ENCODE measurements around the gene ERMARD.

The ERMARD gene

DNA sequence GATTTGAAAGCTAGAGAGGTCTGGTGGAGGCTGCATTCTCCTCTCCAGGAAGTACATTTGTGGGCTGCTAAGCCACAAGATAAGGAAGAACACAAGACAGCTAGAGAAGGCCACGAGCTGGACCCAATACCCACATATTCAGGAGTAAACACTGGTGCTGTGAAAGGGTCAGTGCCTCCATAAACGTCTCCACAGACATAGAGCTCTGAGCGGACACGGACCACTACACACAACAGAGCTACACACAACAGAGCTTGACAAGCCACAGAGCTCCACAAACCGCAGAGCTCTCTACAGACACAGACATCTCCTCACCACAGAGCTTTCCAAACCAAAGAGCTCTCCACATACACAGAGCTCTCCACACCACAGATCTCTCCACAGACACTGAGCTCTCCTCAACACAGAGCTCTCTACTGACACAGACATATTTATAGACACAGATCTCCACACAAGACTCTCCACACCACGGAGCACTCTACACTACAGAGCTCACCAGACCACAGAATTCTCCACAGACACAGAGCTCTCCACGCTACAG lies 51.9 kb downstream of the ERMARD start:
- peak; percentile 16 for DNase-seq

- DNase-seq: peak; percentile 15
Observed at GRCh38 chr6:169803816-169804340, 52.5 kb downstream of the ERMARD start.

DNA sequence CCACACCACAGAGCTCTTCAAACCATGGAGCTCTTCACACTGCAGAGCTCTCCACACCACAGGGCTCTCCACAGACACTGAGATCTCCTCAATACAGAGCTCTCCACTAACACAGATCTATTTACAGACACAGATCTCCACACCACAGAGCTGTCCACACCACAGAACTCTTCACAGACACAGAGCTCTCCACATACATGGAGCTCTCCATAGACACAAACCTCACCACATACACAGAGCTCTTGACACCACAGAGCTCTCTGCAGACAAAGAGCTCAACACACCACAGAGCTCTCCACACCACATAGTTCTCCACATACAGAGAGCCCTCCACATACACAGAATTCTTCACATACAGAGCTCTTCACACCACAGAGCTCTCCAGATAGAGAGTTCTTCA lies 53.0 kb downstream of the ERMARD start:
- no peak for DNase-seq

DNA sequence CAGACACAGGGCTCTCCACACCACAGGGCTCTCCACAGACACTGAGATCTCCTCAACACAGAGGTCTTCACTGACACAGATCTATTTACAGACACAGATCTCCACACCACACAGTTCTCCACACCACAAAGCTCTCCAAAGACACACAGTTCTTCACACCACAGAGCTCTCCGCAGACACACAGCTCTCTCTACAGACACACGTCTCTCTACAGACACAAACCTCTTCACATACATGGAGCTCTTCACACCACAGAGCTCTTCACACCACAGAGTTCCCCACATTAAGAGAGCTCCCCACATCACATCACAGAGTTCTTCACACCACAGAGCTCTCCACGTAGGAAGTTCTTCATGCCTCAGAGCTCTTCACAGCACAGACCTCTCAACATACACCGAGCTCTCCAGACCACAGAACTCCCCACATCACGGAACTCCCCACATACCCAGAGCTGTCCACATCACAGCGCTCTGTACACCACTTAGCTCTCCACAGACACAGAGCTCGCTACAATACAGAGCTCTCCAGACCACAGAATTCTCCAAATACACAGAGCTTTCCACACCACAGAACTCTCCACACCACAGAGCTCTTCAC lies 53.9 kb downstream of the ERMARD start:
- DNase-seq: peak; percentile 16

GRCh38 chr6:169806701-169807100 lies 55.3 kb downstream of the ERMARD start:
- peak; percentile 19 for DNase-seq

- peak; percentile 24 for DNase-seq
Observed at GRCh38 chr6:169807229-169807628, 55.8 kb downstream of the ERMARD start.

DNA sequence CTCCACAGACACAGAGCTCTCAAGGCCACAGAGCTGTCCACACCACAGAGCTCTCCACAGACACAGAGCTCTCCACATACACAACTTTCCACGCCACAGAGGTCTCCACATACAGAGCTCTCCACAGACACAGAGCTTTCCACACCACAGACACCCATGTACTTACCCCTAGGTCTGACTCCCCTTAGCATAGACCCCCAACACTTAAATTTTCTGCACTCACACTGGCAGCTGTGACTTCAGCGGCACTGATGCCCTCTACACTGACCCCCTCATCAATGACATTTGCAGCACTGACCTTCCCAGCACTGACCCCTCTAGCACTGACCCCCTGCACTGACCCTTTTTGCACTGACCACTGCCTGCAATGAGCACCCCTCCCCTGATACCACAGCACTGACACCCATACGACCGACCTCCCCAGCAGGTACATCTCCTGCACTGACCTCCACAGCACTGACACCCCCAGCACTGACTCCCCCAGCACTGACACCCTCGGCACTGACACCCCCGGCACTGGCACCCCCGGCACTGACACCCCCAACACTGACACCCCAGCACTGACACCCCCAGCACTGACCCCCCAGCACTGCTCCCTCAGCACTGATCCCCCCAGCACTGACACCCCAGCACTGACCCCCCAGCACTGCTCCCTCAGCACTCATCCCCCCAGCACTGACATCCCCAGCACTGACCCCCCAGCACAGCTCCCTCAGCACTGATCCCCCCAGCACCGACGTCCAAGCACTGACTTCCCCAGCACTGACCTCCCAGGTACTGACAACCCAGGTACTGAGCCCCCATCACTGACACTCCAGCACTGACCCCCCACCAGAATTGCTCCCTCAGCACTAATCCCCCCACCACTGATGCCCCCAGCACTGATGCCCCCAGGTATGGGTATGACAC lies 56.5 kb downstream of the ERMARD start:
- no peak for DNase-seq

- DNase-seq: no peak
Observed at GRCh38 chr6:169808608-169808967, 57.2 kb downstream of the ERMARD start.

GRCh38 chr6:169809386-169809785 lies 58.0 kb downstream of the ERMARD start:
- DNase-seq: no peak

DNA sequence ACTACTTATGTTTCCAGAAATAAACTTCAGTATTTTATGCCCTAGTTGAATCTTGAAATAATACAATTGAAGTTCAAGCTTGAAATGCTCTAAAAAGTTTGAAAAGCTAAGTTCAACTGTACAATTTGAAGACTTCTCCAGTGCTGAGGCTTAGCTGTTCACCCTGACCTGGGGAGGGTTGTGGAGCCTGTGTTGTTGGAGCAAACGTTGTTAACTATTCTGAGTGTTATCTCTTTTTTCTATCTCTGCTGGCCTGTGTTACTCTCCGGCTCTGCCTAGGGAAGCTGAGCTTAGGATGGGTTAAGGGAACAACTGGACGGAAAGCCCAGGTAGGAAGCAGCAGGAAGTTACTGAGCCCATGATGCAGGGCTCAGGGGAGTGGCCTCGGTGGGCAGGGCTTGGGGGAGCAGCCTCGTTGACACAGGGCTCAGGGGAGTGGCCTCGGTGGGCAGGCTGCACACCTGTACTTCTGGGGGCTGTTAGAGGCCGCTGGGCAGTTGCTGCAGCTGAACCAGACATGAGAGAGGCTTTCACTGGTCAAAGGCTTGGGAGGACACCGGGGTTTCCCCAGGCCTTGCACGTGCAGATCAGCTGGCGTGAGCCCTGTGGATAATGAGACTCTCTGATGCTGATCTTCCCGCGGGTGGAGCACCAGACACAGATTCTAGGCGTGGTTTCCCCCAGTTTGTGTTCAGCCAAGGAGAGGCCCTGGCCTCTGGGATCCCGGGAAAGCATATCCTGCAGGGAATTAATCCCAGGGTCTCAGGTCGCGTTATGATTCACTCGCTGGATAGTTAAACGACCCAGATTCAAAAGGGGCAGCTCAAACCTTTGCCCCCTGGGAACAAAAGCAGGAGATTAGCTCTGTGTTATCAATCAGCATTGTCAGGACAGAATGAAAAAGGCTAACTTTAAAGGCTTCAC lies 58.9 kb downstream of the ERMARD start:
- DNase-seq: no peak

GRCh38 chr6:169811072-169811471 lies 59.6 kb downstream of the ERMARD start:
- no peak for DNase-seq

DNA sequence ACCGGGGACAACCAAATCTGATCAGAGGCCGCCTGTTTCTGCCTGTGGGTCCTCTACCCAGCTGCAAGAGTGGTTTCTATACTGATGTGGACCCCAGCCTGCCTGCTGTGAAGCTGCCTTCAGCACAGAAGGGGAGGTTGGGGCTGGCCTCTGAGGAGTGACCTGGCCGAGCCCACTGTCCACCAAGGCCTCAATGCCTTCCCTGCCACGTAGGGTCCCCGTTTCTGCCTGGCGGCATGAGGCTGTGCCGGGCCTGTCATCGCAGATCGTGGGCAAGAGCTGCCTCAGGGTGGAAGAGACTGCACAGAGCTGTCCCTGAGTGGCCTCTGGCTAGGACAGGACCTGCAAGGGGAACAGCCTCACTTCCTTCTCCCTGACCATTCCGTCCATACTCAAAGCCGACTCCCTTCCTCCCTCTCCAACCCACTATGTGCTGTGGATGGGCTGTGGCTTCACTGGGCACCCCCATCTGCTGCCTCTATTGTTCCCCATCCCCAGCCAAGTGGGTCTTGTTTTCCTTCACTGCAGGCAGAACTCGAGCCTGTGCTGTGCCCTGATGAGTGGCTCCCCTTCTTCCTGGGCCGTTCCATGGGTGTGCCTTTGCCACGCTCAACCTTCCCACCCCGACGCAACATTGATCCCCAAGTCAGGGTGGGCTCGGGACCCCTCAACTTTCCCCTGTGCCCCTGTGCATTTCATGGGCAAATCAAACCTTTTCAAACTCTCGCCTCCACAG lies 60.3 kb downstream of the ERMARD start:
- DNase-seq: no peak

DNA sequence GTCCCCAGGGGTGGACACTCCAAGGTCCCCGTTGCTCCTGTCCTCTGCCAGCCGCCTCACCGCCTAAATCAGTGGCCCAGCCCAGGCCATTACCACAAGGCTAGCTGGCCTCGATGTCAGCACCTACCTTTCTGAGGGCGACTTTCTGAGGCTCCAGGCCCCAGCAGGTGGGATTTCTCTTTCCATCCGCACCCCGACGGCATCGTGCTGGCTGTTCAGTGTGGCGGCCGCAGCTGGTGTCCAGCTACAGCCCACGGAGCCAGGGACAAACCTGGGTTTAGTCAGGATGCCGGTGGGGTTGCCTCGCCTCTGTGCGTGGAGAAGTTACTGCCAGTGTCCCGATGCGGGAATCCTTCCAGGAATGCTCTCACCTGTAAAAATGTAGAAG lies 60.8 kb downstream of the ERMARD start:
- DNase-seq: no peak

- no peak for DNase-seq
Observed at GRCh38 chr6:169813969-169814368, 62.5 kb downstream of the ERMARD start.

GRCh38 chr6:169816054-169816453 lies 64.6 kb downstream of the ERMARD start:
- no peak for DNase-seq

DNA sequence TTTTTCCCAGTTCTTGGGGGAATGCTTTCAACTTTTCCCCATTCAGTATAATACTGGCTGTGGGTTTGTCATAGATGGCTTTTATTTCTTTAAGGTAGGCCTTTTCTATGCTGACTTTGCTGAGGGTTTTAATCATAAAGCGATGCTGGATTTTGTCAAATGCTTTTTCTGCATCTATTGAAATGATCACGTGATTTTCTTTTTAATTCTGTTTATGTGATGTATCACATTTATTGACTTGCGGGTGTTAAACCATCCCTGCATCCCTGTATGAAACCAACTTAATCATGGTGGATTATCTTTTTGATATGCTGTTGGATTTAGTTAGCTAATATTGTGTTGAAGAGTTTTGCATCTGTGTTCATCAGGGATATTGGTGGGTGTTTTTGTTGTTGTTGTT lies 65.6 kb downstream of the ERMARD start:
- DNase-seq: no peak

GRCh38 chr6:169820358-169820757 lies 68.9 kb downstream of the ERMARD start:
- DNase-seq: no peak

GRCh38 chr6:169824021-169824420 lies 72.6 kb downstream of the ERMARD start:
- DNase-seq: no peak

- no peak for DNase-seq
Observed at GRCh38 chr6:169824848-169825557, 73.6 kb downstream of the ERMARD start.

DNA sequence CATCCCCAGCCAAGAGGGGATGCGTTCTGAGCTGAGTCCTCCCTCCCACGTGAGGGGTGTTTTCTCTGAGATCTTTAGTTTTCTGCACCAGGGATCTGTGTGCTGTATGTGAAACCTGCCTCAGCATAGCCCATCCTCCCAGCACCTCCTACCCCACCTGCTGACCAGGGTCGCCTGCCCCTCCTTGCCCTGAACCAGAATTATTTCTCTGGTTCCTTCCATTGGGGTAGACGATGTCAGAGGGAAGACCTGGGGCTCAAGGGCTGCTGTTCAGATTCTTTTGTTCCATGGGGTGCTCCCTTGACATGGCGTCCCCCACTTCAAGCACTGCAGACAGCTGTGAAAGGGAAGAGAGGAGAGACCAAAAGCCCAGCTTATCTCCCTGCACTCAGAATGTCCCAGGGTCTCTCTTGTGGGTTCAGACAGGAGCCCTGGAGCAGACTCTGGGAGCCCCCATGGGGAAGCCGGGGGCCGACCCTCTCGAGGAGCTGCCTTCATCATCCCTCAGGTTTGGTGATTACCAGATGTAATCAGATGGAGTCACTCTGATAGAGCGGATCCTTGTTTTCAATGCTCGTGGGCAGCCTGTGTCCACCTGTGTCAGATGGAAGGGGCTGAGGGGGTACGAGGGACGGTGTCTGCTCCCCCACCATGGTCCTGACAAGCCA lies 74.3 kb downstream of the ERMARD start:
- DNase-seq: no peak

- no peak for DNase-seq
Observed at GRCh38 chr6:169826697-169827096, 75.3 kb downstream of the ERMARD start.
